Loucy (cell line): Measurements from ENCODE around the gene KCNA5.

Experiments
- H2AFZ ChIP-seq: fragments of 200-600 bp; sonication (generic); 2 replicates; pipeline ENCODE4 v1.6.0; 2016; ENCODE audit warnings: antibody characterized with exemption, mild to moderate bottlenecking, low read length, moderate library complexity
- H3F3A ChIP-seq: fragments of 200-600 bp; 2 replicates; pipeline ENCODE4 v1.6.0; 2016; ENCODE audit warnings: antibody characterized with exemption, low read depth, mild to moderate bottlenecking
- H3K27me3 ChIP-seq: fragments of 200-600 bp; sonication (generic); 2 replicates; pipeline ENCODE4 v1.6.1; 2014; ENCODE audit warnings: low read length, mild to moderate bottlenecking; ENCODE audit not compliant: insufficient read depth, poor library complexity, severe bottlenecking
- H3K36me3 ChIP-seq: fragments of 200-600 bp; sonication (generic); 2 replicates; pipeline ENCODE4 v1.6.1; 2016; ENCODE audit warnings: low read length; ENCODE audit not compliant: insufficient read depth
- H3K4me1 ChIP-seq: fragments of 200-600 bp; sonication (generic); 2 replicates; pipeline ENCODE4 v1.5.1; 2014; ENCODE audit warnings: low read length, mild to moderate bottlenecking; ENCODE audit not compliant: insufficient read depth, poor library complexity, severe bottlenecking
- H3K4me2 ChIP-seq: fragments of 200-600 bp; sonication (generic); 2 replicates; pipeline ENCODE4 v1.6.0; 2014; ENCODE audit warnings: antibody characterized with exemption, low read length, low read depth, mild to moderate bottlenecking; ENCODE audit not compliant: poor library complexity, severe bottlenecking
- H3K4me3 ChIP-seq: fragments of 200-600 bp; sonication (generic); 2 replicates; pipeline ENCODE4 v1.5.1; 2014; ENCODE audit warnings: low read length, mild to moderate bottlenecking, mixed read lengths; ENCODE audit not compliant: poor library complexity, severe bottlenecking
- H3K79me2 ChIP-seq: fragments of 200-600 bp; sonication (generic); 2 replicates; pipeline ENCODE4 v1.6.1; 2014; ENCODE audit warnings: low read length; ENCODE audit not compliant: insufficient read depth
- H3K9ac ChIP-seq: fragments of 200-600 bp; sonication (generic); 2 replicates; pipeline ENCODE4 v1.6.0; 2014; ENCODE audit warnings: mild to moderate bottlenecking, low read depth, low read length, moderate library complexity; ENCODE audit not compliant: poor library complexity, severe bottlenecking
- H3K9me2 ChIP-seq: fragments of 200-600 bp; sonication (generic); replicated peaks from 2 replicates; pipeline ENCODE4 v1.6.1; 2016; ENCODE audit warnings: low read depth, low read length, mixed read lengths
- H3K9me3 ChIP-seq: fragments of 200-600 bp; sonication (generic); 2 replicates; pipeline ENCODE4 v1.6.1; 2014; ENCODE audit warnings: mild to moderate bottlenecking, antibody characterized with exemption, low read length, low read depth; ENCODE audit not compliant: insufficient read depth
- H4K20me1 ChIP-seq: fragments of 200-600 bp; sonication (generic); 2 replicates; pipeline ENCODE4 v1.6.0; 2014; ENCODE audit warnings: antibody characterized with exemption, low read length, mild to moderate bottlenecking; ENCODE audit not compliant: insufficient read depth, poor library complexity, severe bottlenecking
- CTCF ChIP-seq: fragments of 200-600 bp; sonication (generic); conservative IDR thresholded peaks from 2 replicates; pipeline ENCODE4 v1.5.1; 2014; ENCODE audit warnings: mild to moderate bottlenecking, antibody characterized with exemption, low read length
- EZH2phosphoT487 ChIP-seq: fragments of 200-600 bp; IDR thresholded peaks from 2 replicates; pipeline ENCODE4 v1.6.1; 2018; ENCODE audit warnings: antibody characterized with exemption, mild to moderate bottlenecking, moderate library complexity, borderline replicate concordance

KCNA5 gene

GRCh38 chr12:5050542-5050941 is 6.9 kb downstream of the KCNA5 start:
- Histone ChIP-seq H3K4me2 (no peak overlapping the region), H2AFZ (no peak overlapping the region), H4K20me1 (no peaks in the 10 kb centered on the region), H3F3A (no peaks in the 10 kb centered on the region), H3K79me2 (no peaks in the 10 kb centered on the region), H3K9me3 (no peaks in the 10 kb centered on the region), H3K9me2 (no peaks in the 10 kb centered on the region), H3K36me3 (no peaks in the 10 kb centered on the region), H3K27me3 (no peaks in the 10 kb centered on the region), H3K4me3 (no peak overlapping the region), H3K4me1 (no peaks in the 10 kb centered on the region), H3K9ac (no peak overlapping the region)
- TF ChIP-seq EZH2phosphoT487 (no peak), CTCF (no peak)

- Histone ChIP-seq H3K79me2 (no peaks in the 10 kb centered on the region), H3K4me3 (no peak overlapping the region), H3K9me2 (no peaks in the 10 kb centered on the region), H3K36me3 (no peaks in the 10 kb centered on the region), H2AFZ (no peak overlapping the region), H3K27me3 (no peaks in the 10 kb centered on the region), H3K4me2 (no peak overlapping the region), H3K9ac (no peak overlapping the region), H3F3A (no peaks in the 10 kb centered on the region), H3K9me3 (no peaks in the 10 kb centered on the region), H3K4me1 (no peaks in the 10 kb centered on the region), H4K20me1 (no peaks in the 10 kb centered on the region)
- TF ChIP-seq CTCF (no peak), EZH2phosphoT487 (no peak)
Observed at GRCh38 chr12:5051334-5051733, 7.7 kb downstream of the KCNA5 start.

GRCh38 chr12:5051913-5052312 is 8.2 kb downstream of the KCNA5 start:
- Histone ChIP-seq H3K4me2 (no peak overlapping the region), H3K9me2 (no peaks in the 10 kb centered on the region), H3K27me3 (no peaks in the 10 kb centered on the region), H3K79me2 (no peaks in the 10 kb centered on the region), H3K4me3 (no peak overlapping the region), H3K4me1 (no peaks in the 10 kb centered on the region), H3K36me3 (no peaks in the 10 kb centered on the region), H4K20me1 (no peaks in the 10 kb centered on the region), H3F3A (no peaks in the 10 kb centered on the region), H3K9me3 (no peaks in the 10 kb centered on the region), H3K9ac (no peak overlapping the region), H2AFZ (no peak overlapping the region)
- no peak for TF ChIP-seq CTCF
- no peak for TF ChIP-seq EZH2phosphoT487
